ENCODE results near the gene VSIG1.

VSIG1 gene

DNA sequence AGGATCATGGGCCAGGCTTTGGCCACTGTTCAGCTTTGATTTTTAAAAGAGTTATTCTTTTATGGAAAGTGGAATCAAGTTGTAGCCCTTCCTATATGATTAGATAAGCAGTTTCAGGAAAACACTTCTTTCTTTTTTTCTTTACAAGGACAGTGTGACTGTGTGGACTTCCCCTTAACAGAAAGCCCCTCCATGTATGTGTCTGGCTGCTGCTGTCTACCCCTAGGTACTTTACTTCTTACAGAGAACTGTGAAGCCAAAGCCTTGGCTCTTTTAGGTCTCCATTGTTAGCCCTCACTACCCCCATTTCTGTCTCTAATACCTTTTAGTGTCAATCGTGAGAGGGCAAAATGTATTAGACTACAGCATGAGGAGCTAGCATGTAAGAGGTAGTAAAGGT lies 19.1 kb downstream of the VSIG1 start:
- no peak for DNase-seq (ENCODE audit: low read depth in 2 of 2)

- DNase-seq (ENCODE audit: low read depth in 2 of 2): no peak
Observed at GRCh38 chrX:108064613-108065012, 19.7 kb downstream of the VSIG1 start.

GRCh38 chrX:108068121-108068520 lies 23.3 kb downstream of the VSIG1 start:
- DNase-seq (ENCODE audit: low read depth in 2 of 2): no peak

GRCh38 chrX:108070891-108071290 lies 26.0 kb downstream of the VSIG1 start:
- no peak for DNase-seq (ENCODE audit: low read depth in 2 of 2)

DNA sequence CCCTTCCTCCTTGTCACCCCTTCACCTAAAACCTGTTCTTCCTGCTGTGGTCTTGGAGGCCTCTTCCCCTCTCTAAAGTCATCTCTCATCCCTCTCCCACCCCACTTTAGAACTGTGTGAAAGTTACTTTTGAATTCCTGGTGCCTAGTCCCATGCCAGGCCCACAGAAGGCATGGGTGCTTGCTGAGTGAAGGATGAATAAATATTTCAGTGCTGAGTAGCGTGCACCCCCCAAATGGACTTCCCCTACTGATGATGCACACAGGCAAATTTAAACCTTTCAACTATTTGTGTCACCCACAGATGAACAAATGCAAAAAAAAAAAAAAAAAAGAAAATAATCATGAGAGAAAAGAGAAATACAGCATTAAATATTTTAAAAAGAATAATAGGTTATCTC lies 26.7 kb downstream of the VSIG1 start:
- no peak for DNase-seq (ENCODE audit: low read depth in 2 of 2)

- DNase-seq (ENCODE audit: low read depth in 2 of 2): no peak
Observed at GRCh38 chrX:108072746-108073145, 27.9 kb downstream of the VSIG1 start.

- DNase-seq (ENCODE audit: low read depth in 2 of 2): no peak
Observed at GRCh38 chrX:108081110-108081509, 36.2 kb downstream of the VSIG1 start.

DNA sequence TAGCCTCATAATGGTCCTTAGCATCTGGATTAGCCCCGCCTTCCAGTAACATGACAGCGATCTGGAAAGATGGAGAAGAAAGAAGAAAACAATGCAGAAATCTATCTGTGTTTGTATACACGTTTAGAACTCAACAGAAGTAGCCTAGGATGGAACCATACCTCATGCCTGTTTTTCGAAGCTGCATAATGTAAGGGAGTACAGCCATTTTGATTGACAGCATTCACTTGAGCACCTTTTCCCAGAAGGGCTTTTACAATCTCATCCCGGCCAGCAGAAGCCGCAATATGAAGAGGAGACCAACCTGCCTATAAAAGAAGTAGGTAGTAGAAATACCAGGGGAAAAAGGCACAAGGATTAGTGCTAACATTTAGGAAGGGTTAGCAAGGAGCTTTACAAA lies 42.9 kb downstream of the VSIG1 start:
- no peak for DNase-seq (ENCODE audit: low read depth in 2 of 2)

- DNase-seq (ENCODE audit: low read depth in 2 of 2): no peak
Observed at GRCh38 chrX:108088511-108088910, 43.6 kb downstream of the VSIG1 start.

DNA sequence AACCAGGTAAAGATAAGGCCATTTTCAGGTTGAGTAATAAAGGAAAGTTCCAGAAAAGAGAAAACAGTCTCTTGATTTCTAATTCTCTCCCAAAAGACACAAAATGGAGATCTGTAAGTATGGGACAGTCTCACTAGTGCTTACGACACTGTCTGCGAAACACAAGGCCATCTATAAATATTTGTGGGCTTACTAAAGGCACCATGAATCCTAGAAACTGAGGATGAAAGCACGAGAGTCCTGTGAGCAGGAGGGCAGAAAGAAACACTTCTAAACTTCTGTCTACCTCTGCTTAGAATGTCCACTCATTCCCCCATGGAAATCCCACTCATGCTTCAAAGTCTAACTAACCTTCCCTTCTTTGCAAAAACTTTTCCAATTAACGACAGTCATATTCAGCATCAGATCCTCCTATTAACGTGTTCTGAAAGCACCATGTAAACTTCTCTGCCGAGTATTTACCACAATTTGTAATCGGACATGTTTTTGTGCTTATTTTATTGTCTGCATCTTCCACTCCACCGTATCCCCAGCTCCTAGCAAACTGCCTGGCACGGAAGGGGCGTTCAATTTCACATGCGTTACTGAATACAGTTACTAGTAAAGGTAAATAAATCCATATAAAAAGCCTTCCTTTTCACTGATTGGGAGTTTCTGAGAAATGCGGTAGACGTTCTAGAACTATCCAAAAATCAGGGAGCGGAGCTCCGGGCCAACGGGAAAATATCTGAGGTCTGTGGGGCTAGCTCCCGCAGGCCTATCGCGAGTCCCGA lies 45.8 kb downstream of the VSIG1 start:
- no peak for DNase-seq (ENCODE audit: low read depth in 2 of 2)

- peak; percentile 86 to 89 for DNase-seq (ENCODE audit: low read depth in 2 of 2)
Observed at GRCh38 chrX:108091264-108091877, 46.5 kb downstream of the VSIG1 start, which contains the start of the genes ATG4A and PSMD10. Gene ATG4A, plus strand, starts transcription at chrX:108091778. Its CDS starts 49 bp downstream, at chrX:108091827. Gene PSMD10, minus strand, starts transcription at chrX:108091542. Its CDS starts 22 bp downstream, at chrX:108091520.

- no peak for DNase-seq (ENCODE audit: low read depth in 2 of 2)
Observed at GRCh38 chrX:108091878-108092291, 47.0 kb downstream of the VSIG1 start.

- DNase-seq (ENCODE audit: low read depth in 2 of 2): no peak
Observed at GRCh38 chrX:108097380-108097779, 52.5 kb downstream of the VSIG1 start.

GRCh38 chrX:108105473-108105872 lies 60.6 kb downstream of the VSIG1 start:
- no peak for DNase-seq (ENCODE audit: low read depth in 2 of 2)

DNA sequence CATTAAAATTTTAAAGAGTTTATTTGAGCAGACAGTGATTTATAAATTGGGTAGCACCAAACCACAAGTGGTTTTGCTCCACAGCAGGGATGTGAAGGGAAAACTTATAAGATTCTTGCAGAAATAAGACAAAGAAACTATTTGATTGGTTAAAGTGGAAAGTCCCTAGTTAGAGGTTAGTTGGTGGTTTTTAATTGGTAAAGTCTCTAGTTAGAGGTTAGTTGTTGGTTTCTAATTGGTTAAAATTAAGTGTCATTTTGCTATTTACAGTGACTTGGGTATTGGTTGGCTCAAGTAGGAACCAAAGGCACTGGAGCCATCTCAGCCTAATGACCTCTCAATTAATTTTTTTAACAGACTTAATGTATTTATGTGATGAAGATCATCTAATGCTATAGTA lies 69.7 kb downstream of the VSIG1 start:
- DNase-seq (ENCODE audit: low read depth in 2 of 2): no peak

- no peak for DNase-seq (ENCODE audit: low read depth in 2 of 2)
Observed at GRCh38 chrX:108117988-108118387, 73.1 kb downstream of the VSIG1 start.

- no peak for DNase-seq (ENCODE audit: low read depth in 2 of 2)
Observed at GRCh38 chrX:108121291-108121690, 76.4 kb downstream of the VSIG1 start.

GRCh38 chrX:108122748-108123147 lies 77.9 kb downstream of the VSIG1 start:
- DNase-seq (ENCODE audit: low read depth in 2 of 2): peak; percentile 20 to 21

DNA sequence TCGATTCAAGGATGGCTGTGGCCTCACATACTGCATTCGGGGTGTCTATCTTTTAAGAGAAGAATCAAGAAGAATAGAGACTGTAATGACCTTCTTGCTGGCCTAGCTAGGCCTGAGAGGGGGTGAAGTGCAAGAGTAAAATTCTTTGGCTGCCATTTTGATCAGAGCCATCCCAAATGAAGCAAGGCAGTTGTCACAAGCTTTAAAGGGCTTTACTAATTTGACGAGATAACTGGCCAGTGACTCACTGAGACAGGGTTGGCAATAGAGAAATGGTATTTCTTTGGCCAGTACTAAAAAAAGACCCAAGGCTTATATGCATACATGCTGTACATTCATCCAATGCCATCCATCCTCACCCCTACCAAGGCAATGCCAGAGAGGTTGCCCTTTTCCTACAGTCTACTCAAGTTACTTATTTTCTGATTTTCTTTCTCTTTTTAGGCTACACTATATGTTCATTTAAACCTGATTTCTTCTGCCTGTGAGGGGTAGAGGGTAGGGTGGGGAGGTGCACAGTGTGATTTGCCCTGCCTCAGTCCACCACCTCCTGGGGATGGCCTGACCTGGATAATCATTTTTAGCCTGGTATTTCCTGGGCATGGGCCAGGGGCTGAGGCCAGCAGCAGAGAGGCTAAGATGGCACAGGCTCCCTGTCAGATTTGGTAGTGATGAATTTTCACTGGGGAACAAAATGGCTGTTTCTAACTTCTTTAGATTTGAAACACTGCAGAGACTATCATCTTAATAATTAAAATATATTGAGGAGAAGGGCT lies 78.9 kb downstream of the VSIG1 start:
- no peak for DNase-seq (ENCODE audit: low read depth in 2 of 2)

GRCh38 chrX:108126661-108127060 lies 81.8 kb downstream of the VSIG1 start:
- DNase-seq (ENCODE audit: low read depth in 2 of 2): no peak

GRCh38 chrX:108127152-108127551 lies 82.3 kb downstream of the VSIG1 start:
- DNase-seq (ENCODE audit: low read depth in 2 of 2): no peak
